CD14-positive monocyte (primary cell): ENCODE data around the gene WNT5A. TPM values are rescaled to one million over a fixed set of nuclear protein-coding genes. Genes with fewer than 3 reads are reported as not detected.

Experiments used
- DNase-seq, 3 donors: peaks; one replicate each; pipeline ENCODE4 v3.0.0-alpha.2; 2011 to 2022
- H2AFZ ChIP-seq: 2 replicates; pipeline ENCODE4 v1.6.0; 2012; ENCODE audit warnings: mild to moderate bottlenecking, low read depth, low read length, inconsistent platforms; ENCODE audit not compliant: insufficient read depth, poor library complexity, severe bottlenecking
- H3K27ac ChIP-seq, 2 donors: 1 replicate in 1 of 2; 2 replicates in 1 of 2; pipeline ENCODE4 v1.5.1; 2012 to 2013; ENCODE audit warnings: low read length in 2 of 2, control low read depth in 1 of 2, inconsistent platforms in 1 of 2, low read depth in 1 of 2, mild to moderate bottlenecking in 1 of 2
- H3K27me3 ChIP-seq, 2 donors: one replicate each; pipeline versions ENCODE4 v1.6.0 to v1.6.1; 2011 to 2013; ENCODE audit warnings: low read length in 2 of 2; ENCODE audit not compliant: control insufficient read depth in 2 of 2, insufficient read depth in 2 of 2
- H3K36me3 ChIP-seq, 2 donors: replicated peaks in 1 of 2; 1 replicate in 1 of 2; 2 replicates in 1 of 2; pipeline versions ENCODE4 v1.5.1 to v1.6.1; 2012 to 2013; ENCODE audit warnings: low read length in 2 of 2, control low read depth in 1 of 2, inconsistent platforms in 1 of 2, mild to moderate bottlenecking in 1 of 2; ENCODE audit not compliant: insufficient read depth in 2 of 2, control insufficient read depth in 1 of 2
- H3K4me1 ChIP-seq, 2 donors: 1 replicate in 1 of 2; 2 replicates in 1 of 2; pipeline versions ENCODE4 v1.5.1 to v1.6.1; 2012 to 2013; ENCODE audit warnings: low read length in 2 of 2, control low read depth in 1 of 2, inconsistent platforms in 1 of 2, mild to moderate bottlenecking in 1 of 2, moderate library complexity in 1 of 2; ENCODE audit not compliant: insufficient read depth in 2 of 2, control insufficient read depth in 1 of 2
- H3K4me2 ChIP-seq: replicated peaks from 2 replicates; pipeline ENCODE3; 2012; ENCODE audit warnings: low read length, moderate library complexity, mild to moderate bottlenecking; ENCODE audit not compliant: poor library complexity, severe bottlenecking; ENCODE audit errors: extremely low read depth
- H3K4me3 ChIP-seq, 3 experiments: fragments of 200-600 bp in 1 of 3; sonication (generic) in 1 of 3; replicated peaks in 1 of 3; 1 replicate in 2 of 3; 2 replicates in 1 of 3; pipeline ENCODE4 v1.5.1; 2011 to 2013; ENCODE audit warnings: low read length in 3 of 3, mild to moderate bottlenecking in 3 of 3, control low read depth in 2 of 3, low read depth in 2 of 3, inconsistent platforms in 1 of 3, moderate library complexity in 1 of 3
- H3K79me2 ChIP-seq: 2 replicates; pipeline ENCODE4 v1.6.0; 2012; ENCODE audit warnings: mild to moderate bottlenecking, control low read depth, inconsistent platforms, low read length, moderate library complexity; ENCODE audit not compliant: insufficient read depth
- H3K9ac ChIP-seq: 2 replicates; pipeline ENCODE4 v1.6.0; 2017; ENCODE audit warnings: low read length, mild to moderate bottlenecking; ENCODE audit not compliant: insufficient read depth, poor library complexity, severe bottlenecking
- H3K9me3 ChIP-seq, 2 donors: replicated peaks in 1 of 2; 1 replicate in 1 of 2; 2 replicates in 1 of 2; pipeline versions ENCODE4 v1.5.1 to v1.6.1; 2012 to 2013; ENCODE audit warnings: low read length in 2 of 2, control low read depth in 1 of 2; ENCODE audit not compliant: control insufficient read depth in 1 of 2, insufficient read depth in 1 of 2
- H4K20me1 ChIP-seq: 2 replicates; pipeline ENCODE4 v1.6.0; 2012; ENCODE audit warnings: mild to moderate bottlenecking, low read length, control low read depth, moderate library complexity; ENCODE audit not compliant: insufficient read depth
- H3K27ac Mint-ChIP-seq, 7 donors: one replicate each; pipeline ENCODE4 v1.8.0; 2020; ENCODE audit warnings: mild to moderate bottlenecking in 7 of 7, mixed read lengths in 7 of 7, moderate library complexity in 6 of 7, inconsistent platforms in 2 of 7
- H3K27me3 Mint-ChIP-seq, 3 donors: one replicate each; pipeline ENCODE4 v1.8.0; 2021 to 2022; ENCODE audit warnings: low read depth in 3 of 3, mild to moderate bottlenecking in 3 of 3, mixed read lengths in 3 of 3, moderate library complexity in 3 of 3, inconsistent platforms in 1 of 3
- H3K36me3 Mint-ChIP-seq, 2 donors: one replicate each; pipeline ENCODE4 v1.8.0; 2020; ENCODE audit warnings: mixed read lengths in 2 of 2, inconsistent platforms in 1 of 2, mild to moderate bottlenecking in 1 of 2
- H3K4me1 Mint-ChIP-seq: one replicate; pipeline ENCODE4 v1.8.0; 2020; ENCODE audit warnings: mild to moderate bottlenecking, mixed read lengths
- H3K4me3 Mint-ChIP-seq, 2 donors: one replicate each; pipeline ENCODE4 v1.8.0; 2020; ENCODE audit warnings: mild to moderate bottlenecking in 2 of 2, mixed read lengths in 2 of 2, moderate library complexity in 1 of 2
- H3K9me3 Mint-ChIP-seq, 7 donors: one replicate each; pipeline ENCODE4 v1.8.0; 2020 to 2022; ENCODE audit warnings: mixed read lengths in 7 of 7, mild to moderate bottlenecking in 6 of 7, moderate library complexity in 6 of 7, inconsistent platforms in 2 of 7
- CTCF ChIP-seq: fragments of 200-600 bp; IDR thresholded peaks from one replicate; pipeline ENCODE4 v1.8.0; 2022; ENCODE audit warnings: antibody characterized with exemption, mild to moderate bottlenecking
- WGBS: methylation state at CpG from one replicate; pipeline ENCODE4 v1.1.5; 2013; ENCODE audit warnings: missing lambda C conversion rate; ENCODE audit not compliant: insufficient coverage; 5-methylcytosine and 5-hydroxymethylcytosine counted together
- intact Hi-C, 2 donors: fragments of 100-400 bp; cut with micrococcal nuclease; formaldehyde crosslinking; loops; one replicate each; pipeline versions ENCODE4 v1.15.0 to v1.15.1; 2023
- polyA plus RNA-seq, 3 donors: library from polyadenylated mRNA; depleted of rRNA in 1 of 3; unstranded in 2 of 3; stranded (reverse) in 1 of 3; fragments of 300-500 nt in 2 of 3; fragments of >200 nt in 1 of 3; fragmentation: Illumina TruSeq in 2 of 3; gene quantifications; 1 replicate in 2 of 3; 2 replicates in 1 of 3; pipeline ENCODE4 v1.2.3, GENCODE V29; 2012 to 2021

WNT5A gene
- polyA plus RNA-seq, 3 donors, result 0.01 to 0.03 TPM; not detected in 1

GRCh38 chr3:55469957-55470526 is 17.1 kb downstream of the WNT5A start:
- no peak overlapping the region for H3K27ac Mint-ChIP-seq
- H3K9me3 ChIP-seq, result no peaks in the 10 kb centered on the region
- no peak overlapping the region for H3K4me3 Mint-ChIP-seq
- no peak overlapping the region for H3K4me3 ChIP-seq
- WGBS, result 97% methylated on average over 31 of the region's 32 CpGs
- H3K9me3 Mint-ChIP-seq, result no peaks in the 10 kb centered on the region
- H3K36me3 ChIP-seq, result no peaks in the 10 kb centered on the region
- H3K27ac ChIP-seq, result no peak overlapping the region
- H3K79me2 ChIP-seq, result no peaks in the 10 kb centered on the region
- H3K4me1 ChIP-seq, result no peaks in the 10 kb centered on the region
- intact Hi-C loops, result no loop called here
- H3K4me2 ChIP-seq, result no peak overlapping the region
- H3K4me1 Mint-ChIP-seq, result no peaks in the 10 kb centered on the region
- no peak overlapping the region for H3K9ac ChIP-seq
- peaks cover 4 to 9% (median 5%) of the 10 kb centered on the region in 3 donors for H3K27me3 Mint-ChIP-seq
- H3K27me3 ChIP-seq, result peaks cover 0 to 2% of the 10 kb centered on the region in 2 donors
- no peak overlapping the region for H2AFZ ChIP-seq
- H4K20me1 ChIP-seq, result no peaks in the 10 kb centered on the region
- TF ChIP-seq CTCF, result no peak
- no peak for DNase-seq
- H3K36me3 Mint-ChIP-seq, result no peaks in the 10 kb centered on the region

GRCh38 chr3:55468251-55468650 is 18.9 kb downstream of the WNT5A start:
- no peak for DNase-seq
- H3K9me3 Mint-ChIP-seq, result no peaks in the 10 kb centered on the region
- TF ChIP-seq CTCF, result no peak
- H3K27me3 Mint-ChIP-seq, result peaks cover 2 to 4% (median 2%) of the 10 kb centered on the region in 3 donors
- H2AFZ ChIP-seq, result no peak overlapping the region
- H3K9ac ChIP-seq, result no peak overlapping the region
- no peaks in the 10 kb centered on the region for H3K9me3 ChIP-seq
- peaks cover 0 to 2% of the 10 kb centered on the region in 2 donors for H3K27me3 ChIP-seq
- no peaks in the 10 kb centered on the region for H3K4me1 Mint-ChIP-seq
- H3K4me1 ChIP-seq, result no peaks in the 10 kb centered on the region
- intact Hi-C loops, result no loop called here
- no peak overlapping the region for H3K4me3 ChIP-seq
- no peaks in the 10 kb centered on the region for H3K79me2 ChIP-seq
- 80% methylated on average over 1 of the region's 5 CpGs for WGBS
- H3K4me3 Mint-ChIP-seq, result no peak overlapping the region
- H3K36me3 Mint-ChIP-seq, result no peaks in the 10 kb centered on the region
- H3K4me2 ChIP-seq, result no peak overlapping the region
- no peak overlapping the region for H3K27ac ChIP-seq
- no peaks in the 10 kb centered on the region for H3K36me3 ChIP-seq
- H3K27ac Mint-ChIP-seq, result no peak overlapping the region
- no peaks in the 10 kb centered on the region for H4K20me1 ChIP-seq
